Neural cell (in vitro differentiated cells): ENCODE results near the gene FAM204A.

Source experiments
- CTCF ChIP-seq: fragments of 450-650 bp; IDR thresholded peaks from 2 replicates; pipeline ENCODE4 v1.5.1; 2014; ENCODE audit warnings: antibody characterized with exemption, mild to moderate bottlenecking, moderate library complexity; ENCODE audit not compliant: poor library complexity, severe bottlenecking
- EP300 ChIP-seq: fragments of 450-650 bp; conservative IDR thresholded peaks from 2 replicates; pipeline ENCODE4 v1.6.1; 2014; ENCODE audit warnings: antibody characterized with exemption, mild to moderate bottlenecking, moderate library complexity; ENCODE audit not compliant: poor library complexity, severe bottlenecking
- EZH2 ChIP-seq: fragments of 200-600, 300-800 bp; shearing (Covaris generic), sonication (generic); IDR thresholded peaks from 2 replicates; pipeline ENCODE4 v1.6.1; 2014; ENCODE audit warnings: antibody characterized with exemption, low read length, borderline replicate concordance, mild to moderate bottlenecking; ENCODE audit not compliant: insufficient read depth, poor library complexity, severe bottlenecking
- MXI1 ChIP-seq: fragments of 450-650 bp; conservative IDR thresholded peaks from 2 replicates; pipeline ENCODE4 v1.6.1; 2014; ENCODE audit warnings: antibody characterized with exemption, mild to moderate bottlenecking; ENCODE audit not compliant: poor library complexity, severe bottlenecking
- POLR2AphosphoS5 ChIP-seq: IDR thresholded peaks from 2 replicates; pipeline ENCODE4 v1.6.1; 2012
- RAD21 ChIP-seq: fragments of 450-650 bp; conservative IDR thresholded peaks from 2 replicates; pipeline ENCODE4 v1.6.1; 2014; ENCODE audit warnings: antibody characterized with exemption, mild to moderate bottlenecking, moderate library complexity
- REST ChIP-seq: IDR thresholded peaks from 2 replicates; pipeline ENCODE4 v1.6.1; 2012; ENCODE audit warnings: borderline replicate concordance
- SMC3 ChIP-seq: fragments of 450-650 bp; conservative IDR thresholded peaks from 2 replicates; pipeline ENCODE4 v1.6.1; 2014; ENCODE audit warnings: antibody characterized with exemption, mild to moderate bottlenecking, moderate library complexity; ENCODE audit not compliant: poor library complexity
- TAF1 ChIP-seq: IDR thresholded peaks from 2 replicates; pipeline ENCODE4 v1.6.1; 2012; ENCODE audit warnings: low read depth

- TF ChIP-seq CTCF, result no peak
- no peak for TF ChIP-seq EZH2
- no peak for TF ChIP-seq EP300
- TF ChIP-seq SMC3, result no peak
- no peak for TF ChIP-seq TAF1
- TF ChIP-seq REST, result no peak
- no peak for TF ChIP-seq POLR2AphosphoS5
- no peak for TF ChIP-seq MXI1
- TF ChIP-seq RAD21, result no peak
Measured at GRCh38 chr10:118324140-118324539, 18.0 kb downstream of the FAM204A start.
